GM13976 (cell line): Measurements from ENCODE around the gene EMD.

Experiments used
- DNase-seq: peaks from one replicate; pipeline ENCODE4 v3.0.0; 2012; ENCODE audit warnings: low spot score
- in situ Hi-C: fragments of 300-500 bp; cut with MboI; formaldehyde crosslinking; loops from one replicate; pipeline ENCODE4 v1.12.0; 2022; ENCODE audit warnings: low sequenced_read_pairs, mixed read lengths, inconsistent platforms; ENCODE audit not compliant: unreplicated experiment
- TF ChIP-seq, protein P1 (sequence below): IDR thresholded peaks from 2 replicates; pipeline ENCODE4 v1.5.1; 2012; ENCODE audit warnings: borderline replicate concordance, mild to moderate bottlenecking; ENCODE audit not compliant: insufficient read depth; ENCODE audit errors: extremely low read depth, missing control alignments, control extremely low read depth

EMD gene

DNA sequence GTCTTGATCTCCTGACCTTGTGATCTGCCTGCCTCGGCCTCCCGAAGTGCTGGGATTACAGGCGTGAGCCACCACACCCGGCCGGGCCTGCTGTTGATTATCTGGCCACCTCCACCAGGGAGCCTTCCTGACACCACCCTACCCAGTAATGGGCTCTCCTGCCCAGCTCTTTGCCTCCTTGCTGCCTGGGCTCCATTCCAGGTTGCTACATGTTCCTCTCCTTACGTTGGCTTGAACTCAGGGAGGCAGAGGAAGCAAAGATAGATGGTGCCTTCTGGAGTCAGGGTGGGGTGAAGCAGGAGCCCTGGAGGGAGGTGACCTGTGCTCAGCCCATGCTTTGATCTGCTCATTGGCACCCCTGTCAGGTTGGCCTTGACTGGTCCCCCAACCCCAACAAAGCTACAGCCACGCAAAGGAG lies 31.0 kb upstream of the EMD start:
- in situ Hi-C loops = no loop called here
- TF ChIP-seq, protein P1, sequence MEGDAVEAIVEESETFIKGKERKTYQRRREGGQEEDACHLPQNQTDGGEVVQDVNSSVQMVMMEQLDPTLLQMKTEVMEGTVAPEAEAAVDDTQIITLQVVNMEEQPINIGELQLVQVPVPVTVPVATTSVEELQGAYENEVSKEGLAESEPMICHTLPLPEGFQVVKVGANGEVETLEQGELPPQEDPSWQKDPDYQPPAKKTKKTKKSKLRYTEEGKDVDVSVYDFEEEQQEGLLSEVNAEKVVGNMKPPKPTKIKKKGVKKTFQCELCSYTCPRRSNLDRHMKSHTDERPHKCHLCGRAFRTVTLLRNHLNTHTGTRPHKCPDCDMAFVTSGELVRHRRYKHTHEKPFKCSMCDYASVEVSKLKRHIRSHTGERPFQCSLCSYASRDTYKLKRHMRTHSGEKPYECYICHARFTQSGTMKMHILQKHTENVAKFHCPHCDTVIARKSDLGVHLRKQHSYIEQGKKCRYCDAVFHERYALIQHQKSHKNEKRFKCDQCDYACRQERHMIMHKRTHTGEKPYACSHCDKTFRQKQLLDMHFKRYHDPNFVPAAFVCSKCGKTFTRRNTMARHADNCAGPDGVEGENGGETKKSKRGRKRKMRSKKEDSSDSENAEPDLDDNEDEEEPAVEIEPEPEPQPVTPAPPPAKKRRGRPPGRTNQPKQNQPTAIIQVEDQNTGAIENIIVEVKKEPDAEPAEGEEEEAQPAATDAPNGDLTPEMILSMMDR = no peak
- DNase-seq = no peak

DNA sequence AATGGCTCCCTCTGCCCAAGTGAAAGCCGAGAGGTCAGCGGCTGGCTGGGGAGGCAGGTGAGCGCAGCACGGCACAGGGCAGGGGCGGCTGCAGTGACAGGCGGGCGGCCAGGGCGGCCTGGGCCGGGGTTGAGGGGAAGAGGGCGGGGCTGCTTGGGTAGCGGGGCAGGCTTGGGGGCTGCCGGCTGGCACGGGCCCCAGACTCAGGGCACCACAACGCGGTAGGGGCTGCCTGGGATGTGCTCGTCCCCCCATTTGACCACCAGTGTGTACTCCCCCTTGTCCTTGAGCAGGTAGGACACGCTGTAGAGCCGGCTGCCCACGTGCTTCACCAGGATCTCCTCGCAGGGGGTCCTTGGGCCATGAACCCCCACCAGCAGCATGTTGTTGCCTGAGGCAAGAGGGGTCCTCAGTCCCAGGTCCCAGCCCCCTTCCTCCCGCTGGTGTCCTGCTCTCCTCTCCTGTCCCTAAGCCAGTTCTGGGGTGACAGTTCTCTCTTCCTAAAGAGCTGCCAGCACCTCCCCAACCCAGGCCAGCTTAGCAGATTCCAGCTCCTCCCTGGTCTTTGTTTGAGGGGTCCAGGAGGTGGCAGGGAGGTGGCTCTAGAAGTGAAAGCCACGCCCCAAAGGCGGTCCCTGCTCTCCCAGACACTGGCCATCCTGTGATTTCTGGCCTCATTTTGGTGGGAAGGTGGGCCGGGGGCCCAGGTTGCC lies 30.3 kb upstream of the EMD start:
- no peak for DNase-seq
- in situ Hi-C loops = no loop called here
- TF ChIP-seq, protein P1 = no peak

DNA sequence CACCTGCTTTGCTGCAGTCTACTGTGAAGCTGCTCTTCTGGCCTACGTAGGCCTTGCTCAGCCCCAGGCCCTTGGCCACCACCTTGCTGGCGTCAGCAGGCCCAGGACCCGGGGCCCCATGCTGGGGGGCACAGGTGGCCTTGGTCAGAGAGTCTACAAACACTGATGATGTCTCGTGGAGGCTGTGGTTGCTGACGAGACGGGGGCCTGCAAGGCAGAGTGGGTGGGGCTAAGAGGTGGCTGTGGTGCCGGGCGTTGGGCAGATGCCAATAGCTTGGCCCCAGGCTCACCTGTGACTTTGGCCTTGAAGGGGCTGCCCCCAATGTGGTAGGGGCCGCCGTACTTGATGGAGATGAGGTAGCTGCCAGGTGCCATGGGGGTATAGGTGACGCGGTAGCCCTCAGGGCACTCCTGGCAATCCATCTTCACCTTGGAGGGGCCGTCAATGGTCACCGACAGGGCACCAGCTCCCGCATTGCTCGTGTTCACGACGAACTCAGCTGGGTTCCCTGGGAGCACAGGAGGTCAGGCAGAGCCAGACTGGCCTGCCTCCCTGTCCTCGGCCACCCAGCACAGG lies 29.6 kb upstream of the EMD start:
- in situ Hi-C loops = no loop called here
- TF ChIP-seq, protein P1 = no peak
- no peak for DNase-seq

DNA sequence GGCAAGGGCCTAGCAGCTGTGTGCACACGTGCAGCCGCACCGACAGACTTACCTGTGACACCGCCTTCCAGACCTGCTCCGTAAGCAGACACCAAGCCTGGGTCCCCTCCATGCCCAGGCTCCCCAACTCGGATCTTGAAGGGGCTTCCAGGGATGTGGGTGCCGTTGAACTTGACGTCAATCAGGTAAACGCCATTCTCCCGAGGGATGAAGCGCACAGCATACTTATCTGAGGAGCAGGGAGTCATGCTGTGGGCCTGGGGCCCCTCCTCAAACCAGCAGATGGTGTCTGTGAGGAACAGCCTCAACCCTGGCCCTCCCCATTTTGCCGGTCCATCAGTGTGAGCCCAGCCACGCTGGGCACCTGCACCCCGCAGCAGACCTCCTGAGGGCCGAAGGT lies 29.1 kb upstream of the EMD start:
- TF ChIP-seq, protein P1 = no peak
- in situ Hi-C loops = no loop called here
- DNase-seq = no peak

DNA sequence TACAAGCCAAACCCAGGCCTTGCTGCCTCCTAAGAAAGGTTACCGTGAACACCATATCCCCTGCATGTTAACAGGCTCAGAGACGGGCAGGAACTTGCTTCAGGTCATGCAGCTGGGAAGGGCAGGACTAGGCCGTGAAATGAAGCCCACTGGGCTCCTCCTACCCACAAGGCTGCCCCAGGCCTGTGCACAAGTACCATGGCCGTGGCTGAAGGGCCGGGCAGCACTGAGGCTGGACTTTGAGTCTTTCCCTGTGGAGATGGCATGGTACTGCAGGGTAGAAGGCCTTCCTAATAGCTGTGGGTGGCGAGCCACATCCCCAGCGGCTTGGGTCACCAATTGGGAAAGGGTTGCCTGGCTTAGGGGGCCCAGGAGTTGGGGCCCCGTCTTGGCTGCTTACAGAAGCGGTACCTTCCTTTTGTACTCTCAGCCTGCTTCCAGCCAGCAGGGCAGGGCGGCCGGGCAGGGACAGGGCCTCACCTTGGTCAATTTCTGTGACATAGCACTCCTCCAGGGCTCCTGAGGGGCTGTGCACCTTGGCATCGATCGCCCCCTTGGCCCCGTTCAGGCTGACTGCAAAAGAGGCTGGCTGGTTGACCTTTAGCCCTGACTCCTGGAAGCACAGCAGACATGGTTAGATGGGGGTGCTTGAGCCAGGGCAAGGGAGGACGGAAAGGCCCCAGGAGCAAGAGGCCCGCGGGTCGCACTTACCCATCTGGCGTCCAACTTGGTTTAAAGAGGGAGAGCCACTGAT lies 28.5 kb upstream of the EMD start:
- in situ Hi-C loops = no loop called here
- TF ChIP-seq, protein P1 = no peak
- DNase-seq = no peak

DNA sequence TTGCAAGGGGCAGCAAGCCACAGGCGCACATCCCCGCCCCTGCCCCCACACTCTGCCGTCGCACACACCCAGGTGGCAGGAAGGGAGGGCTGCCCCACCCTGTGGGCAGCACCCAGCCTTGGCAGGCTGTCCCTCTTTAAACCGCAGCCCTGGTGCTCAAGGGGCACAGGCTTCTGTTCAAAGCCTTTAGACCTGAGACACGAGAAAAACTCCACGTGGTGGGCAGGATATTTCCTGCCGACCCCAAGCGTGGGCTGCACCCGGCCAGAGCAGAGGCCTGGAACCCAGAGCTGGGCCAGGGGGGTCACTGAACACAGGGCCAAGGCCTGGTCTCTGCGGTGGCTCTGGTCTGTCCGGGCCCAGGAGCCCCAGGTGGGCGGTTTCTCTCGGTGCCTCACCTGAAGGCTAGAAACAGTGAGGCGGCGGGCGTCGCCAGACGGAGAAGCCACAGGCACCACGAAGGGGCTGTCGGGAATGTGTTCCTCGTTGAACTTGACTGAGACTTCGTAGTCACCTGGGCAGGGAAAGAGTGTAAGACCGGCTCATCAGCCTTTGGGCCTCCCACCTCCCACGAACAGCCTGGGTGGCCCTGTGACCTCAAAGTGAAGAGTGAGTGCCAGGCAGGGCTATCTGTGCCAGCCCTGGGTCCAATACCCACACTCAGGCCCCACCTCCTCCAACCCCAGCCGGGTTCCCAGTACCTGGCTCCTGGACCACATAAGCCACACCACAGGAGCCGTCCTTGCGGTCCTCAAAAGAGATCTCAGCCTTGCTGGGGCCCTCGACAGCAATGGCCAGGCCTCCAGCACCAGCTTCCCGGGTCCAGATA lies 27.7 kb upstream of the EMD start:
- TF ChIP-seq, protein P1 = no peak
- in situ Hi-C loops = no loop called here
- DNase-seq = no peak
